Fibroblast of lung (primary cell): Measurements from ENCODE around the gene RIPK3. TPM values are rescaled to one million over a fixed set of nuclear protein-coding genes. Genes with fewer than 3 reads are reported as not detected.
A peak's percentile ranks its signal among the peaks of the same experiment; 100 is the strongest.

Source experiments
- DNase-seq, 2 donors: peaks; one replicate each; pipeline versions ENCODE4 v3.0.0 to v3.0.0-alpha.2; 2010; ENCODE audit warnings: low read depth in 2 of 2
- H2AFZ ChIP-seq: 2 replicates; pipeline ENCODE4 v1.5.1; 2012; ENCODE audit warnings: low read length, control low read depth, inconsistent platforms
- H3K27ac ChIP-seq: 2 replicates; pipeline ENCODE4 v1.5.1; 2011; ENCODE audit warnings: low read length, control low read depth; ENCODE audit not compliant: insufficient read depth
- H3K27me3 ChIP-seq: 2 replicates; pipeline ENCODE4 v1.5.1; 2011; ENCODE audit warnings: mild to moderate bottlenecking, low read length; ENCODE audit not compliant: control insufficient read depth, insufficient read depth
- H3K36me3 ChIP-seq: 2 replicates; pipeline ENCODE4 v1.5.1; 2011; ENCODE audit warnings: low read length; ENCODE audit not compliant: control insufficient read depth, insufficient read depth
- H3K4me1 ChIP-seq: 2 replicates; pipeline ENCODE4 v1.5.1; 2011; ENCODE audit warnings: low read length; ENCODE audit not compliant: control insufficient read depth, insufficient read depth; ENCODE audit errors: extremely low read depth
- H3K4me2 ChIP-seq: 2 replicates; pipeline ENCODE4 v1.5.1; 2011; ENCODE audit warnings: low read length, control low read depth; ENCODE audit not compliant: insufficient read depth; ENCODE audit errors: extremely low read depth
- H3K4me3 ChIP-seq, 4 experiments: fragments of 200-600 bp in 1 of 4; sonication (generic) in 1 of 4; replicated peaks in 1 of 4; 2 replicates each; pipeline ENCODE4 v1.5.1; 2011 to 2016; ENCODE audit warnings: low read length in 4 of 4, low read depth in 3 of 4, mild to moderate bottlenecking in 3 of 4, control low read depth in 2 of 4, inconsistent platforms in 1 of 4, mixed read lengths in 1 of 4; ENCODE audit not compliant: insufficient read depth in 1 of 4; ENCODE audit errors: control extremely low read depth in 1 of 4
- H3K79me2 ChIP-seq: 2 replicates; pipeline ENCODE4 v1.5.1; 2012; ENCODE audit warnings: mild to moderate bottlenecking, low read length, inconsistent platforms; ENCODE audit not compliant: control insufficient read depth, insufficient read depth
- H3K9ac ChIP-seq: 2 replicates; pipeline ENCODE4 v1.5.1; 2011; ENCODE audit warnings: mild to moderate bottlenecking, low read length, control low read depth; ENCODE audit not compliant: insufficient read depth
- H3K9me3 ChIP-seq: 2 replicates; pipeline ENCODE4 v1.5.1; 2012; ENCODE audit warnings: low read depth, low read length; ENCODE audit not compliant: control insufficient read depth, insufficient read depth
- H4K20me1 ChIP-seq: 2 replicates; pipeline ENCODE4 v1.5.1; 2011; ENCODE audit warnings: low read length; ENCODE audit not compliant: control insufficient read depth, insufficient read depth; ENCODE audit errors: extremely low read depth
- EZH2 ChIP-seq: IDR thresholded peaks from 2 replicates; pipeline ENCODE4 v1.5.1; 2012; ENCODE audit warnings: low read length, control low read depth, mild to moderate bottlenecking; ENCODE audit errors: missing control alignments
- polyA plus RNA-seq, 2 donors: library from polyadenylated mRNA; depleted of rRNA in 1 of 2; stranded (reverse) in 1 of 2; unstranded in 1 of 2; fragments of >200 nt; gene quantifications; 2 replicates each; pipeline ENCODE4 v1.2.1, GENCODE V29; 2011 to 2012; ENCODE audit warnings: missing spikeins in 1 of 2
- total RNA-seq: library from RNA; depleted of rRNA; stranded (reverse); fragments of >200 nt; gene quantifications from 2 replicates; pipeline ENCODE4 v1.2.1, GENCODE V29; 2014
- TF ChIP-seq, protein P1 (sequence below), 2 donors: IDR thresholded peaks in 1 of 2; conservative IDR thresholded peaks in 1 of 2; 1 replicate in 1 of 2; 2 replicates in 1 of 2; pipeline ENCODE4 v1.5.1; 2011 to 2012; ENCODE audit warnings: low read length in 2 of 2, control low read depth in 1 of 2, inconsistent platforms in 1 of 2, low read depth in 1 of 2, mild to moderate bottlenecking in 1 of 2

Gene RIPK3
- total and polyA plus RNA-seq, 2 donors (not counting 1 experiment from before 2014, with no cell fraction given), result 0.20 to 0.33 TPM

- Histone ChIP-seq H3K36me3 (no peaks in the 10 kb centered on the region), H2AFZ (no peak overlapping the region), H3K27me3 (peaks cover 29% of the 10 kb centered on the region), H3K4me2 (no peak overlapping the region), H3K79me2 (no peaks in the 10 kb centered on the region), H4K20me1 (no peaks in the 10 kb centered on the region), H3K9me3 (no peaks in the 10 kb centered on the region), H3K9ac (no peak overlapping the region), H3K4me3 (no peak overlapping the region), H3K27ac (no peak overlapping the region), H3K4me1 (peaks cover 2% of the 10 kb centered on the region)
- DNase-seq, result no peak
- peak; percentile 43 for TF ChIP-seq EZH2
- TF ChIP-seq, protein P1, sequence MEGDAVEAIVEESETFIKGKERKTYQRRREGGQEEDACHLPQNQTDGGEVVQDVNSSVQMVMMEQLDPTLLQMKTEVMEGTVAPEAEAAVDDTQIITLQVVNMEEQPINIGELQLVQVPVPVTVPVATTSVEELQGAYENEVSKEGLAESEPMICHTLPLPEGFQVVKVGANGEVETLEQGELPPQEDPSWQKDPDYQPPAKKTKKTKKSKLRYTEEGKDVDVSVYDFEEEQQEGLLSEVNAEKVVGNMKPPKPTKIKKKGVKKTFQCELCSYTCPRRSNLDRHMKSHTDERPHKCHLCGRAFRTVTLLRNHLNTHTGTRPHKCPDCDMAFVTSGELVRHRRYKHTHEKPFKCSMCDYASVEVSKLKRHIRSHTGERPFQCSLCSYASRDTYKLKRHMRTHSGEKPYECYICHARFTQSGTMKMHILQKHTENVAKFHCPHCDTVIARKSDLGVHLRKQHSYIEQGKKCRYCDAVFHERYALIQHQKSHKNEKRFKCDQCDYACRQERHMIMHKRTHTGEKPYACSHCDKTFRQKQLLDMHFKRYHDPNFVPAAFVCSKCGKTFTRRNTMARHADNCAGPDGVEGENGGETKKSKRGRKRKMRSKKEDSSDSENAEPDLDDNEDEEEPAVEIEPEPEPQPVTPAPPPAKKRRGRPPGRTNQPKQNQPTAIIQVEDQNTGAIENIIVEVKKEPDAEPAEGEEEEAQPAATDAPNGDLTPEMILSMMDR (conservative IDR thresholded peaks at IDR 0.05 in 1 of 2, IDR thresholded peaks at IDR 0.05 in 1 of 2; ENCODE audit: low read depth in 1 of 2, low read length in 2 of 2), result no peak
Measured at GRCh38 chr14:24340606-24341005, 815 bp upstream of the RIPK3 start.

GRCh38 chr14:24338843-24339242, 948 bp downstream of the RIPK3 start:
- Histone ChIP-seq H3K79me2 (no peaks in the 10 kb centered on the region), H3K4me3 (no peak overlapping the region), H2AFZ (no peak overlapping the region), H3K4me1 (peaks cover 2% of the 10 kb centered on the region), H3K9ac (no peak overlapping the region), H3K4me2 (no peak overlapping the region), H4K20me1 (no peaks in the 10 kb centered on the region), H3K27ac (no peak overlapping the region), H3K9me3 (no peaks in the 10 kb centered on the region), H3K36me3 (no peaks in the 10 kb centered on the region), H3K27me3 (peaks cover 41% of the 10 kb centered on the region)
- DNase-seq, result no peak
- no peak for TF ChIP-seq EZH2
- TF ChIP-seq, protein P1 (conservative IDR thresholded peaks at IDR 0.05 in 1 of 2, IDR thresholded peaks at IDR 0.05 in 1 of 2; ENCODE audit: low read depth in 1 of 2, low read length in 2 of 2), result no peak

DNA sequence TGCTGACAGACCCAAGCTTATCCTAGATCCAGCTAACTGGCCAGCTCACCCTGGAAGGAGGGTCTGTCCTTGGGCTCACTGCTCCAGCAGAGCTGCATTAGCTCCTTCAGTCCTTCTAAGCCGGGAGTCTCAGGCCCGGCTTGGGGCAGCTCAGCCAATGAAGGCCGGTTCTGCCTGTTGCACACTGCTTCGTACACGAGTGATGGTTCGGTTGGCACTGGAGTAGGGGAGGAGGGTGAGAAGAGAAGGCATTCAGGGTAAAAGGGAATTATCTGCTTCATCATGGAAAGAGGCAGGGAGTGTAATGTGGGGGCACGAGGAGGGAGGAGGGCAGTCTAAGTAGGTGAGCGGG, 2.0 kb downstream of the RIPK3 start:
- Histone ChIP-seq H3K4me3 (no peak overlapping the region), H3K9me3 (no peaks in the 10 kb centered on the region), H4K20me1 (no peaks in the 10 kb centered on the region), H3K4me2 (no peak overlapping the region), H3K4me1 (peaks cover 2% of the 10 kb centered on the region), H3K36me3 (no peaks in the 10 kb centered on the region), H3K79me2 (no peaks in the 10 kb centered on the region), H3K27me3 (peaks cover 41% of the 10 kb centered on the region), H3K9ac (no peak overlapping the region), H3K27ac (no peak overlapping the region), H2AFZ (no peak overlapping the region)
- DNase-seq, result no peak
- TF ChIP-seq EZH2, result no peak
- TF ChIP-seq, protein P1 (conservative IDR thresholded peaks at IDR 0.05 in 1 of 2, IDR thresholded peaks at IDR 0.05 in 1 of 2; ENCODE audit: low read depth in 1 of 2, low read length in 2 of 2), result no peak
